RWPE2 (cell line): ENCODE measurements around the gene KRTAP20-2.

ENCODE experiments used
- ATAC-seq: fragments of 200-7000 bp; cut with Tn5 transposase; 3 replicates; pipeline ENCODE4 v1.9.1; 2021; ENCODE audit warnings: low read depth
- DNase-seq: peaks from one replicate; pipeline ENCODE4 v3.0.0-alpha.2; 2020; ENCODE audit warnings: low spot score
- H3K27ac ChIP-seq: fragments of 450-650 bp; 2 replicates; pipeline ENCODE4 v1.5.1; 2017; ENCODE audit warnings: mild to moderate bottlenecking; ENCODE audit not compliant: poor library complexity, severe bottlenecking
- H3K27me3 ChIP-seq: fragments of 250-450 bp; sonication (Bioruptor Pico); 2 replicates; pipeline ENCODE4 v1.5.1; 2021; ENCODE audit warnings: mild to moderate bottlenecking, moderate library complexity; ENCODE audit not compliant: insufficient read depth, poor library complexity, severe bottlenecking
- H3K36me3 ChIP-seq: fragments of 250-450 bp; sonication (Bioruptor Pico); 2 replicates; pipeline ENCODE4 v1.5.1; 2020; ENCODE audit warnings: low read depth, mild to moderate bottlenecking, moderate library complexity
- H3K4me1 ChIP-seq: fragments of 250-450 bp; sonication (Bioruptor Pico); 2 replicates; pipeline ENCODE4 v1.5.1; 2021; ENCODE audit warnings: mild to moderate bottlenecking, moderate library complexity; ENCODE audit not compliant: insufficient read depth, poor library complexity, severe bottlenecking
- H3K4me3 ChIP-seq: fragments of 250-450 bp; sonication (Bioruptor Pico); 2 replicates; pipeline ENCODE4 v1.5.1; 2021; ENCODE audit warnings: mild to moderate bottlenecking, moderate library complexity; ENCODE audit not compliant: severe bottlenecking
- H3K9me3 ChIP-seq: fragments of 250-450 bp; sonication (Bioruptor Pico); 2 replicates; pipeline ENCODE4 v1.5.1; 2021; ENCODE audit warnings: mild to moderate bottlenecking, moderate library complexity; ENCODE audit not compliant: severe bottlenecking
- TF ChIP-seq, protein P1 (sequence below): fragments of 450-650 bp; IDR thresholded peaks from one replicate; pipeline ENCODE4 v1.5.1; 2017; ENCODE audit warnings: mild to moderate bottlenecking, moderate library complexity; ENCODE audit not compliant: poor library complexity, severe bottlenecking

The KRTAP20-2 gene

DNA sequence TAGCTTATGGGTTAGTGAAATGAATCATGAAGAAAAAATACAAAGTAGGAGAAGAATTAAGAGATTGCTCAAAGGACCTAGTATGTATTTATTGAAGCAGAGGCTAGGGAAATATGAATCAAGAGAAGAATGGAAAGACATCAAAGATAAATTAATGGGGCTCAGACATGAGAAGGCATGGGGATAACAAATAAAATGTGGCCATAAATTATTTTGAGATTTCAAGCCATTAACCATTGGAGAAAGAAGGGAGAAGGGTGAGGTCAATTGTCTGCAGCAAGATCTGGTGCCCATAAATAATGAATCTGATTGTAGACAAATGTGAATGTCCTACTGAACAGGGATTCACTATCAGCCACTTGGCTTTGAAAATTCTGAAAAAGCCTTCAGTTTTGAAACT lies 17.9 kb downstream of the KRTAP20-2 start:
- ATAC-seq (no peak), DNase-seq (no peak)
- Histone ChIP-seq H3K9me3 (no peaks in the 10 kb centered on the region), H3K36me3 (no peaks in the 10 kb centered on the region), H3K27ac (no peak overlapping the region), H3K27me3 (peaks cover 43% of the 10 kb centered on the region), H3K4me3 (no peak overlapping the region), H3K4me1 (no peaks in the 10 kb centered on the region)
- TF ChIP-seq, protein P1, sequence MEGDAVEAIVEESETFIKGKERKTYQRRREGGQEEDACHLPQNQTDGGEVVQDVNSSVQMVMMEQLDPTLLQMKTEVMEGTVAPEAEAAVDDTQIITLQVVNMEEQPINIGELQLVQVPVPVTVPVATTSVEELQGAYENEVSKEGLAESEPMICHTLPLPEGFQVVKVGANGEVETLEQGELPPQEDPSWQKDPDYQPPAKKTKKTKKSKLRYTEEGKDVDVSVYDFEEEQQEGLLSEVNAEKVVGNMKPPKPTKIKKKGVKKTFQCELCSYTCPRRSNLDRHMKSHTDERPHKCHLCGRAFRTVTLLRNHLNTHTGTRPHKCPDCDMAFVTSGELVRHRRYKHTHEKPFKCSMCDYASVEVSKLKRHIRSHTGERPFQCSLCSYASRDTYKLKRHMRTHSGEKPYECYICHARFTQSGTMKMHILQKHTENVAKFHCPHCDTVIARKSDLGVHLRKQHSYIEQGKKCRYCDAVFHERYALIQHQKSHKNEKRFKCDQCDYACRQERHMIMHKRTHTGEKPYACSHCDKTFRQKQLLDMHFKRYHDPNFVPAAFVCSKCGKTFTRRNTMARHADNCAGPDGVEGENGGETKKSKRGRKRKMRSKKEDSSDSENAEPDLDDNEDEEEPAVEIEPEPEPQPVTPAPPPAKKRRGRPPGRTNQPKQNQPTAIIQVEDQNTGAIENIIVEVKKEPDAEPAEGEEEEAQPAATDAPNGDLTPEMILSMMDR: no peak

GRCh38 chr21:30668776-30669175 lies 33.8 kb downstream of the KRTAP20-2 start:
- ATAC-seq: no peak
- no peaks in the 10 kb centered on the region for H3K9me3 ChIP-seq

DNA sequence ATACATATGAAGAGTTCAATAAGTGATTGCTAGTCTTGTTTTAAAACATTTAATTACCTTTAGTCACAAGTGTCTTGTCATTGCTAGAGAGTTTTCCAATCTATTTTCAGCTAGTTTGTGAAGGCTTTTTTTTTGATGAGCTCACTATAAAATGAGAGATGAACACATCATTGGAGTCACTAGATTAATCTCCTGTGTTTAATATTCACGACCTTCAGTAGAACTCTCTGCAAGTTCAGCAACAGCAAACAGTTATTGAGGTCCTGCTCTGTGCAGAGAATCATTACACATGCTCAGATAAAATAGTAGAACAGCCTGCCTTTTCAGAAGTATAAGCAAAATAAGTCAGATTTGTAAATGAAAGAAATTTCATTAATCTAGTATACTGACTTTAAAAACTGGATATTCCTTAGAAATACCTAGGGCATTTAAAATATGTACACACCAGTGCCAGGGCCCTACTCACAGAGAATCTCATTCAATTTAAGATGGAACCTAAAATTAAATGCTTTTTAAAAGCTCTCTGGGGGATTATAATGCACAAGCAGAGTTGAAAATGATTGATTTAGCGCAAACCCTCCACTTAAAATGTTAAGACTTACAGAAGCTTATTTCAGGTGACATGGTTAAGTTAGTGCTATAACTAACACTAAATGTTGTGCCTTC lies 38.1 kb downstream of the KRTAP20-2 start:
- Histone ChIP-seq H3K36me3 (no peaks in the 10 kb centered on the region), H3K4me3 (no peak overlapping the region), H3K4me1 (no peaks in the 10 kb centered on the region), H3K27me3 (no peaks in the 10 kb centered on the region), H3K9me3 (no peaks in the 10 kb centered on the region), H3K27ac (no peak overlapping the region)
- ATAC-seq (no peak), DNase-seq (no peak)
- TF ChIP-seq, protein P1: no peak

More at GRCh38 chr21:30668776-30669175, 33.8 kb downstream of the KRTAP20-2 start:
- TF ChIP-seq, protein P1: no peak
- H3K27ac ChIP-seq: no peak overlapping the region
- no peaks in the 10 kb centered on the region for H3K4me1 ChIP-seq
- H3K4me3 ChIP-seq: no peak overlapping the region
- no peak for DNase-seq
- H3K36me3 ChIP-seq: no peaks in the 10 kb centered on the region
- no peaks in the 10 kb centered on the region for H3K27me3 ChIP-seq

GRCh38 chr21:30674312-30674711 lies 39.3 kb downstream of the KRTAP20-2 start:
- Histone ChIP-seq H3K9me3 (no peaks in the 10 kb centered on the region), H3K27ac (no peak overlapping the region), H3K4me3 (no peak overlapping the region), H3K4me1 (no peaks in the 10 kb centered on the region), H3K27me3 (no peaks in the 10 kb centered on the region), H3K36me3 (no peaks in the 10 kb centered on the region)
- TF ChIP-seq, protein P1: no peak
- DNase-seq (no peak), ATAC-seq (no peak)

- H3K9me3 ChIP-seq: no peaks in the 10 kb centered on the region
- no peaks in the 10 kb centered on the region for H3K4me1 ChIP-seq
- H3K27me3 ChIP-seq: no peaks in the 10 kb centered on the region
- no peak for ATAC-seq
- no peak overlapping the region for H3K27ac ChIP-seq
- no peak for DNase-seq
- TF ChIP-seq, protein P1: no peak
- no peak overlapping the region for H3K4me3 ChIP-seq
- no peaks in the 10 kb centered on the region for H3K36me3 ChIP-seq
Measured at GRCh38 chr21:30676737-30677136, 41.7 kb downstream of the KRTAP20-2 start.
